ENCODE data around the gene TMEM184B.
A peak's percentile ranks its signal among the peaks of the same experiment; 100 is the strongest.

DNA sequence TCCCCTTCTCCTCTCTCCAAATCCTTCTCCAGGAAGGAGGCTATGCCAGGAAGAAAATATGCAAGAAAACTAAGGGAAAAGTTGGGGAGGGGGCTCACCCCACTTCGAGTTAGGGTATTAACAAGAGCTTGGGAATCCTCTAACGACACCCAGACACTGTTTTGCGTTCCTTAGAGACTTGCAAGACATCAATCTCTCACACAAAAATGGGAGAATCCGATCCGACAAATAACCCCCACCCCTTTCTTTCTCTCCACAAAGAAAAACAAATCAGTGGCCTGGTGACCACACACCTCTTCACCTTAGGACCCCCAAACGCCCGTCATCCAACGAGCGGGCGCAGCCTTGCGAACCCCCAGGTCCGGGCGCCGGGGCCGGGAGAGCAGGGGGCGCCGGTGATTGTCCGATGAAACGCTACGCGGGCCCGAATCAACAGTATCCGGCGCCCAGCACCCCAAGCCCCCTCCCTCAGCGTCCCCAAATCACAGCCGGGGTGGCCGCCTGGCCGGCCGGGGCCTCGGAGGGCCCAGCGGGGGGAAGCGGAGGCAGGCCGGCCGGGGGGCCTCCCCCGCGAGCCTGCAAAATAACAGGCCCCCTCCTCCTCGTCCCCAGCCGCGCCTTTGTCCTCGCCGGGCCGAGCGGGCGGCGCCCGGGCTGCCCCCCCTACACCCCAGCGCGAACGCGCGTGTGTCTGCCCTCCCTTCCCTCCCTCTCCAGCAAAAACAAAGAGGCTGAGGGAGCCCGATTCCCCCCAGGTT, 43.7 kb upstream of the TMEM184B start:
- TF ChIP-seq AFF4 (CRISPR knock-in tag; IDR thresholded peaks at IDR 0.05; ENCODE audit: borderline replicate concordance) (no peak), CTCF (IDR thresholded peaks at IDR 0.05) (no peak), TEAD4 (CRISPR knock-in tag; IDR thresholded peaks at IDR 0.05) (no peak), HMGXB4 (CRISPR knock-in tag; IDR thresholded peaks at IDR 0.05) (0 out of 2 replicates have a peak, but pooled peaks have one; percentile 19), SMAD3 (CRISPR knock-in tag; IDR thresholded peaks at IDR 0.05; ENCODE audit: borderline replicate concordance) (no peak), SP1 (CRISPR knock-in tag; conservative IDR thresholded peaks at IDR 0.05) (no peak), ETV6 (CRISPR knock-in tag; IDR thresholded peaks at IDR 0.05) (no peak), ESRRA (CRISPR knock-in tag; IDR thresholded peaks at IDR 0.05; ENCODE audit: borderline replicate concordance) (no peak), CREB1 (CRISPR knock-in tag; IDR thresholded peaks at IDR 0.05) (no peak)
- TF ChIP-seq, protein P1, sequence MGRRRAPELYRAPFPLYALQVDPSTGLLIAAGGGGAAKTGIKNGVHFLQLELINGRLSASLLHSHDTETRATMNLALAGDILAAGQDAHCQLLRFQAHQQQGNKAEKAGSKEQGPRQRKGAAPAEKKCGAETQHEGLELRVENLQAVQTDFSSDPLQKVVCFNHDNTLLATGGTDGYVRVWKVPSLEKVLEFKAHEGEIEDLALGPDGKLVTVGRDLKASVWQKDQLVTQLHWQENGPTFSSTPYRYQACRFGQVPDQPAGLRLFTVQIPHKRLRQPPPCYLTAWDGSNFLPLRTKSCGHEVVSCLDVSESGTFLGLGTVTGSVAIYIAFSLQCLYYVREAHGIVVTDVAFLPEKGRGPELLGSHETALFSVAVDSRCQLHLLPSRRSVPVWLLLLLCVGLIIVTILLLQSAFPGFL (CRISPR knock-in tag; IDR thresholded peaks at IDR 0.05; ENCODE audit: borderline replicate concordance), result no peak

All from WTC11 (cell line).